Stimulated activated CD8-positive, alpha-beta memory T cell treated with anti-CD3 and anti-CD28 coated beads, Interleukin-7, amount 100 ng/mL, for 1 hour (primary cell): ENCODE data around the gene NUP107.
"Not testable (repeated sequence)": the region's sequence is repeated elsewhere in the genome, so short reads cannot be mapped to it uniquely, and the experiment has no call there.

Experiments used
- DNase-seq, 2 donors: peaks; one replicate each; pipeline ENCODE4 v3.0.0-alpha.2; 2020; ENCODE audit warnings: low read depth in 2 of 2

The NUP107 gene

DNA sequence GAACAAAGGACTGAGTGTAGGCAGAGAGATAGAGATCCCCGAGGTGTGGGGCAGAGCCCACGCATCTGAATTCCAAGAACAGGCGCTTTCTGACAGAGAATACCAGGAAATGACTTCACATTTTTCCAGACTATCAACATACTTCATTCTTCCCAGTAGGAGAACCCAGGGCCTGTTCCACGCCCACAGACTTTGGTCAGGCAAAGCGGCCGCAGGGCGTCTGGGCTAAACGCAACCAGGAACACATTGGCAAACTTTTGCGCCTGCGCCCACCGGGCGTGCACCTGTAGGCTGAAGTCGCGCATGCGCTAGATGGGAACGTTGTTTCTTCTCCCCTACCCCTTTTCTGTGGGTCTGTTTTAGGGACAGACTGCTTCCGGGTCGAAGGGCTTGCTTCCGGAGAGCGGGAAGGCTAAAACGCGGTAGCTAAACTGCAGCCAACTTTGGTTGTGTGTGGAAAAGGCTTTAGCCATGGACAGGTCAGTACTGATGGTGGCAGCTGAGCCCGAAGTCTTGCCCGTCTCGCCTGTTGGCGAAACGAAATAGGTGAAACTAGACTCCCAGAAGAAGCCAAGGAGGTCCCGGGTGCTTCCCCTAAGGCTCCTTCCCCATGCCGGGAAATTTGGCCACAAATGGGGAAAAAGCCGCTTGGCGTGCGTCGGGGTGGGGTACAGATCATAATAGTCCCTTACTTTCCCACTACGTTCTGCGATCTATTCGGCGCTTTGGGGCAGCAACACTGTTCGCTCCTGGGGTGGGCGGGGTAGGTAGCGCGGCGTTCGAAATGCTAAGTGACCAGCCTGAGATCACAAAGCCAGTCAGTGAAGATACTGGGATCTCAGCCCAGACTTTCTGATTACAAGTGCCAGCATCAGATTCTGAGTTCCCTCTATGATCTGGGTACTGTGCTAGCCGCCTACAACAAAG, at the start of gene NUP107:
NUP107 (plus strand) TSS at position 384 of the 927 bp plus-strand sequence; CDS start at position 472, 88 bp downstream.
- DNase-seq: peak; percentile 92 to 95

DNA sequence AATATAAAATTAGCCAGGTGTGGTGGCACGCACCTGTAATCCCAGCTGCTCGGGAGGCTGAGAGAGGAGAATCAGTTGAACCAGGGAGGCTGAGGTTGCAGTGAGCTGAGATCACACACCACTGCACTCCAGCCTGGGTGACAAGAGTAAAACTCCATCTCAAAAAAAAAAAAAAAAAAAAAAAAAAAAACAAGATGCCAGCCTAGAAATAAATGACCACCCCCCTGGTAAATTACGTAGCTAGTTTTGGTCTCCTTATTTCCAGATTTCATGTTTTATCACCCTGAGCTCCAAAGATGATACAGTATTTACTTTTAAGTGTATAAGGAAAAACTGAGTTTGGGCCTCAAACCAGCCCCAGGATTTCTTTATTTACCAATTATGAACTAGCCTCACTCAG, 49.3 kb upstream of the NUP107 start:
- DNase-seq: not testable (repeated sequence)

DNA sequence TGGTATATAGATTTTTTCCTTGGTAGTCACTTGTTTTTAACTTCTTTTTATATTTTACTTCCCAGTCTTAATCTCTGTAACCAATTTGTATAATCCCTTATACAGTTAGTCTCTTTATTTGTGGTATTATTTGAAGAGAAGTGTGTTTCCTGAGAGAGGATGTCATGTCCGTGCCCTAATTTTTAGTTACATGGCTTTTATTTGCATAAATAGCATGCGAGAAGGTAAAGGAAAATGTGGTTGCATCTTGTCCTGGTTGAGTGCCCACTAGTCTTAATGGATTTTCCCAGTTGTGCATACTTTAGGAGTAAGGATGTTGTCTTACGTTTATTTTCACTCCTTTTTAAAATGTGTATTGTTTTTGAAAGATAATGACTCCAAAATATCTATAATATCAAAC, 48.6 kb upstream of the NUP107 start:
- no peak for DNase-seq

DNA sequence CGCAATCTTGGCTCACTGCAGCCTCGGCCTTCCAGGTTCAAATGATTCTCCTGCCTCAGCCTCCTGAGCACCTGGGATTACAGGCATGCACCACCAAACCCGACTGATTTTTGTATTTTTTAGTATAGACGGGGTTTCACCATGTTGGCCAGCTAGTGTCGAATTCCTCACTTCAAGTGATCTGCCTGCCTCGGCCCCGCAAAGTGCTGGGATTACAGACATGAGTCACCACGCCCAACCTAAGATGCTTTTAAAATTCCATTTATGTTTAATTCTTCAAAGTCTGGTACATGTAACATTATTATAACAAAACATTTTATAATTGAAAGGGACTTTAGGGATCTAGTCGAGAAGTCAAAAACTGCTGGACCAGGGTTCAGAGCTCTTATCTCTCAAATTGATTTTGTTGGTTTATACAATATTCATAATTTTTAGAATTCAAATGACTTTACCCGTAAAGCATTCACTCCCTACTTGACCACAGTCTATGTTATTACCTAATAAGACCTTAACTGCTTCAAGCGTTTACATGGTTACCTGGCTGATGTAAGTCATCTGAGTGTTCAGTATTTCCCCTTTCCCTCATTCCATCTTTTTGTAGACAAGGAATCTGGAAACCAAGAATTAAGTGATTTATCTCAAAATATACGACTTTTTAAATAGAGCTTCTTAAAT, 47.9 kb upstream of the NUP107 start:
- no peak for DNase-seq

DNA sequence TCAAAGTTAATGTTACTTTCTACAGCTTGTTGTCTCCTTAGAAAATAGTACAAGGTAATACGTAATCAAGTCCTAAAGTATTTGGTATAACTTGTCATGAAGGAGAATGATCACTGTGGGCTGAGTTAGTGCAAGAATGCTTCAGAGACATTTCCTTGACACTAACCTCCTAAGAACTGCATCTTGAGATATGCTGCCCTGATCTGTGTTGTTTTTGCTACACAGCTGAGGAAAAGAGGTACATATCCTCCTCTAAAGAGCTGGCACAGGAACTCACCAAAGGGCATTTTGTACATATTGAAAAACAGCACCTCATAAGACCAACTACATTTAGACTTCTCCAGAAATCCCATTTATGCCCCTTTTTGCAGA, 47.4 kb upstream of the NUP107 start:
- DNase-seq: no peak

DNA sequence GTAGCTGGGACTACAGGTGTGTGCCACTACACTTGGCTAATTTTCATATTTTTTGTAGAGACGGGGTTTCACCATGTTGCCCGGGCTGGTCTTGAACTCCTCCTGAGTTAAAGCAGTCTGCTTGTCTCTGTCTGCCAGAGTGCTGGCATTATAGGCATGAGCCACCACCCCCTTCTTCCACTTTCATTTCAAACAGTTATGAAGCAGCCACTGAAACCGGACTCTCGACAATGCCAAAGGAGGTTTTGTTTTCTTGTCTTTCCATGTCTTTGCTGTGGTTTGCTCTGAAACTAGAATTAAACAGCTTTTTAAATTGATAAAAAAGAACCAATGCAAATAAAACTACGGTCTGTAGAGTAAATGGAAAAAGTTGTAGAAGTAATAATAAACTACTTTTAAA, 45.6 kb upstream of the NUP107 start:
- peak in 1 of 2 donors; percentile 7 for DNase-seq

DNA sequence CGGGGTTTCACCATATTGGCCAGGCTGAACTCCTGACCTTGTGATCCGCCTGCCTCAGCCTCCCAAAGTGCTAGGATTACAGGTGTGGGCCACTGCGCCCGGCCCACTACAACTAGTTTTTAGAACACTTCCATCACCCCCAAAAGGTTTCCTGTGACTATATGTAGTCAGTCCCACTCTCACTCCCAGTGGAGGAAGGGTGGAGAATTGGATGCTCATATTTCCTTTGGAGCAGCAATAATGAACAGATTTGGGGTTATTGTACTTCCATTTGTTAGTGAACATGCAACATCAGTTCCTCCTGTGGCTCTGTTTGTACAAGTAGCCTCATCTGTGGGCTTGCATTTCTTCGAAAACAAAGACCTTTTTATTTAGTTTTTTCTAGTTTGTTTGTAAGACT, 40.3 kb upstream of the NUP107 start:
- no peak for DNase-seq

DNA sequence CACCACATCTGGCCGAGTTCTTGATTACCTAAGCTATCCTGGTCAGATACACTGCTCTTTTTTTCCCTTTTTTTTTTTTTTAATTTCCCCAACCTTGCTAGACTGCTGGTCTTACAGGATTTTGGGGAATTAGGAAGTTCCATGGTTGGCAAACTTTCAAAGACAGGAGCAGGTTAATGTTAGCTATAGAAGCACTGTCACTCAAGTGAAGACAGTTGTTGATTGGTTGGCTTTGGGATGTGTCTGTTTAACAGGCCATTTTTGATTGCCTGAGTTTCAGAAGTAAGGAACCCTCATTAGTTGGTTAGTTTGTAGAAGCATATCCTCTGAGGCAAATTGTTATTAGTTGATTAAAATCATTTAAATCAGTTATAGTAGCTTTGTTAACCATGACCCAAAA, 39.3 kb upstream of the NUP107 start:
- no peak for DNase-seq

DNA sequence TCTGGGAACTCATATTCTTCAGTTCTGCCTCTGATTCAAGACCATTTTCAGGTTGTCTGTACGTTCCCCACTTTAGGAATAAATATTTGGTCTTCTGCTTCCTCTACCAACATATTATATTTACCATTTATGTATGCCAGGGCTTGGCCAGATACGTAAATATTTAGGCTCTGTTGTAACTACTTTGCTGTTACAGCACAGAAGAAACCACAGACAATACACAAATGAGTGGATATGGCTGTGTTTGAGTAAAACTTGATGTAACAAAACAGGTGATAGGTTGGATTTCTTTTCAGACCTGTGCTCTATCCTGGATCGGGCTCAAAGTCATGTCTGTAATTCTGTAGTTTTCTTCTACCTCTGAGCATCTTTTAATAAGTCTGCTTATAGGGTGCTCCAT, 38.6 kb upstream of the NUP107 start:
- DNase-seq: no peak

DNA sequence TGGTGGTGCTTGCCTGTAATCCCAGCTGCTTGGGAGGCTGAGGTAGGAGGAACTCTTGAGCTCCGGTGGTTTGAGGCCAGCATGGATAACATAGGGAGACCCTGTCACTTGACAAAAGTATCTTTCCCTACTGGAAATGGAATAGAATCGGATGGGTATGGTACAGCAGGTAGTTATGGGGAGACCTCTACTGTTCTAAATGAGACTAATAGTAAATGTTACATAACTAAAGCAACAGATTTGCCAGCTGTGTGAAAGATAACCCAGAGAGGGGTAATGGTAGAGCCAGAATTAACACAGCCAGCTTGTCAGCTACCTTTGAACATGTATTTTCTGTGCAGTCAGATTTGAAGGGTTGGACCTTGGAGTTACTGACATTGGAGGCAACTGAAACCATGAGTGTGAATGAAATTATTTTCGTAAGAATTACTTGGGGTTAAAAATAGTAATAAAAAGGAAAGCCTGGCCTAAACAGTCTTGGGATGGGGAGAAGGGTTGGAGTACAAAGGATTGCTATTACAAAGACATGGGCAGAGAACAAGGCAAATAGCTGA, 21.7 kb upstream of the NUP107 start:
- DNase-seq: no peak

DNA sequence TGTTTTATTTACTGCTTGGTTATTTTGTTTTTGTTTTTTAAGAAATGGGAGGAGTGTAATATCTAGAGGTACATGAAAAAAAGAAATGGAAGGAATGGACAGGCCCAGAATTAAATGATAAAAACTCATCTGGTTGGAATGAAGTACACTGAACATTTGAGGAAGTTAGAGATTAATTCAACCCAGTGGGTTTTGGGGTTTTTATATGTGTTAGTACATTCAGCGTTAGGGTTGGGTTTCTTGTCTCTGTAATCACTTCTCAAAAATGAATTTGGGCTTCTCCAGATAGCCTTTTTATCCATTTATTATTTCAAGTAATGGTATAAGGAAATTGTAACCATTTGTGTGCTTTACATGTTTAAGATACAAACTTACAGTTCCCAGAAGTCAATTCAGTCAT, 19.5 kb upstream of the NUP107 start:
- no peak for DNase-seq

DNA sequence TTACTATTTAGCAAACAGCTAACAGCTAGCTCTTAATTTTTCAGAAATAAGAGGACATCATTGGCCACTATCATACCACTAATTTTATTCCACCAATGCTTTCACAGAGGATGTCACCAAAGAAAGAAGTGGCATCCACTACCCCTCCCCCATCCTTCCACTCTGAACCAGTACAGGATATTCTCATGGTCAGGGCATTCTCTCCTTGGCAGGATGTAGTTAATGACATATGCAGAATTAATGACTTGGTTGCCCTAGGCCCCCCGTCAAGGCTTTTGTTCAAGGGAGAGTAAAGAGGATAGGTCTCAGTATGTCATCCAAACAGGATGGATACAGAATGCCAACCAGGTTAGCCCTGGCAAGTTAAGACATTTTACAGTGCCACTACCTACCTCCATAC, 18.9 kb upstream of the NUP107 start:
- no peak for DNase-seq

DNA sequence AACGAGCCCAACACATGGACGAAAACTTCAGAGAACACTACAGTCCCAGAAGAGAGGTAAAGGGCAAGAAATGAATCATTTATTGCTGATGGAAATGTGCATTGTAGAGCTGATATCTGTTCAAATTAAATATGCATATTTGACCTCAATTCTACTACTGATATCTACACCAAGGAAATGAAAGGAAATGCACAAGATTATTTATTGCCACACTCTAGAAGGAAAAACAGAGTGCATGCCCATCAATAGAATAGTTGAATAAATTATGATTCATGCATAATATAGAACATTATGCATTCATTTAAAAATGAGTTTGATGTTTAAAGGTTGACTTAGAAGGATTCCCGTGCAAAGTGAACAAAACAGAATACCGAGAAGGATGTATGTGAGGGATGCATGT, 15.6 kb upstream of the NUP107 start:
- no peak for DNase-seq

DNA sequence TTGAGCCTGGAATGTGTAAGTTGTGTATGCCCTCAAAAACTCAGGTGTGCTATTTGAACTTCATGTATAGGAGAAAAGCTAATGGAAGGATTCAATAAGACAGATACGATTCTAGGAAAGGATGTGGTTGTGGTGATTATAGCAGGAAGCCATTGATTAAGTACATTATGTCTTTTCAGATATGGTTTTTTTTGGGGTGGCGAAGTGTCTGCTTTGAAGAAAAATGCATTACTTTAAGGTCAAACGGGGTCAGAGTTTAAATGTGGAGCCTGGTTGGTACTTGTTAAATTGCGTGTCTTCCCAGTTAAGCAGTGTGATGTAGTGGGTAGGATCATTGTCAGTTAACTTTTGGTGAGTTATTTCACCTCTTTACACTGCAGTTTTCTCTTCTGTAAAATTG, 13.0 kb upstream of the NUP107 start:
- no peak for DNase-seq

DNA sequence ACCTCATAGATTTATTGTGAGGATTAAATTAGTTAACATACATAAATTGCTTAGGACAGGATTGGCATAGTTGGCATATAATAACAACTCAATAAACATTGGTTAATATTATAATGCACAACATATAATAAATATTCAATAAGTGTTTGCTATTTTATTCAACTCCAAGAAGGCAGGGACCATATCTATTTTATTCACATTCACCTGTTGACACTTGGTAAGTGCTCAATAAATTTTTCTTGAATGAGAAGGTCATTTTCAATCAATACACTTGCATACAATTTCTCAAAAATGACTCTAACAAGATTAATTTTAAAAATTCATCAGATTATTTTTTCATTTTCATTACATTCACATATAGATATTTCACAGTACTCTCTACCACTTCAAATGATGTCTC, 12.4 kb upstream of the NUP107 start:
- DNase-seq: no peak

DNA sequence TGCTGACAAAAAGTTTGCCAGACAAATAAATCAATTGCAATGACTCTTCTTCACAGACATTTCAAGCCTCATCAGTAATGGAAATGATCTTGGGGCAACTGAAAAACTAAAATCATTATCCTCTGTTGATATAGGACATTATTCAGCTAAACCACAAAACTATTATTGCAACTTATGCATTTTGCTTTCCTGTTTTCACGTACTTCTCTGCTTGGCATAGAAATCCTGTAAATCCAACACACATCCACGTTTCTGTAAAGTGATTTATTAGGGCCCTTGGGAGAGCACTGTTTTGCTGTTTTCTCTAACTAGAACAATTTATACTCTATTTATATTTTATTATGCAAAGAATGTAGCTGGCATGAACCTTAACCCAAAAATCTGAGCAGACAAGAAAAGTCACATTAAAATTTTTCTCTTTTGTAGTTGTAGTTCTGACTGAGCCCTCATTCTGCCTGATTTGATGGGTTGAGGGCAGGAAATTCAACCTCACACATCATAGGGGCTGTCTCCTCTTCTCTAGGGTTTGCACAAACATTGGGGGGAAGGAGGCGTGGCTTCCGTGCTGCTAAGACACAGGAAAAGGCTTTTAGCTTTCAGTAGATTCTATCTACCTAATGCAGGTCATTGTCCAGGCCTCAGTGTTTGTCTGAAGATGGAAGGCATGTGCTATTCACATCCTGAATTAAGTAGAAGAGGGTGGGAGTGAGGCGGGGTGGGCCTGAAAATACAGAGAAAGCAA, 11.5 kb upstream of the NUP107 start:
- DNase-seq: peak; percentile 42 to 43

DNA sequence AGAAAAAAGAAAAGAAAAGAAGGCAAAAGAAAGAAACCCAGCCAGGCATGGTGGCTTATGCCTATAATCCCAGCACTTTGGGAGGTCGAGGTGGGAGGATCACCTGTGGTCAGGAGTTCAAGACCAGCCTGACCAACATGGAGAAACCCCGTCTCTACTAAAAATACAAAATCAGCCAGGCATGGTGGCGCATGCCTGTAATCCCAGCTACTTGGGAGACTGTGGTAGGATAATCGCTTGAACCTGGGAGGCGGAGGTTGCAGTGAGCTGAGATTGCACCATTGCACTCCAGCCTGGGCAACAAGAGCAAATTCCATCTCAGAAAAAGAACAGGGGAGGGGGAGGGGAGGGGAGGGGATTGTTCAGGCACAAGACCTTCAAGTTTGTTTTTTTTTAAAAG, 9.9 kb upstream of the NUP107 start:
- not testable (repeated sequence) for DNase-seq

DNA sequence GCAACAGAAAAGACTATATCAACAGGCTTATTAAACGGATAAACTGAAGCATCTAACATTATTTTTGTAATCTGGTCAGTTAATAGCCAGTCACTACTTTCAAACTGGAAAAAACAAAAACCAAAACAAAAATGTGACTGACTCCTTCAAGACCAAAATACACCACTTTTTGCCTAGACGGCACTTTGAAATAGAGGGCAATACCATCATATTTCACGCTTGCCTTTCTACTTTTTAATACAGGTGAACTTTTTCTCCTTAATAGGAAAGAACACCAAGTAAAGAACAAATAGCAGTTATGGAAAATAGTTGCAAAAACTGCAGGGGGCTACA, 550 bp upstream of the NUP107 start:
- no peak for DNase-seq

DNA sequence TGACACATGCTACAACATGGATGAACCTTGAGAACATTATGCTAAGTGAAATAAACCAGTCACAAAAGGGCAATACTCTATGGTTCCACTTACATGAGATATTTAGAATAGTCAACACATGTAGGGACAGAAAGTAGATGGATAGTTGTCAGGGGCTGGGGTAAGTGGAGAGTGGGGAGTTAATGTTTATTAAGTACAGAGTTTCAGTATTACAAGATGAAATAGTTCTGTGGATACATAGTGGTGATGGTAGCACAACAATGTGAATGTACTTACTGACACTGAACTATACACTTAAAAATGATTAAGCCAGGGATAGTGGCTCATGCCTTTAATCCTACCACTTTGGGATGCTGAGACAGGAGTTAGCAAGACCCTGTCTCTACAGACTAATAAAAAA, 8.7 kb downstream of the NUP107 start:
- DNase-seq: no peak

DNA sequence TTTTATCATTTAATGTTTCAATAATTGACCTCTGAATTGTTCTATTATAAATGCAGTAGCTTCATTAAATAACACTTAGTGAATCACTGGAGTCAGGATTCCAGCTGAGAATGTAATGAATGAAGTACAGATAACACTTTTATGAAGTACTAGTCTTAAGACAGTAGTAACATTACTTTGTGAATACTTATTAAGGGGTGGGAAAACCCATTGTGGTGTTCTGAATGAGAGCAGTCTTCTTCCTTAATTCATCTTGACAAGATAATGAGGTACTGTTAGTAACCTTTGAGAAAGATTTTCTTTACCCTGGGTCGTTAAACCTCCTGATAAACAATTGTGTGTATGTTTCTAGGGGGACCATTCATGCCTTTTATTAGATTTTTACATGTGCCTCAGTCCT, 12.7 kb downstream of the NUP107 start:
- no peak for DNase-seq

DNA sequence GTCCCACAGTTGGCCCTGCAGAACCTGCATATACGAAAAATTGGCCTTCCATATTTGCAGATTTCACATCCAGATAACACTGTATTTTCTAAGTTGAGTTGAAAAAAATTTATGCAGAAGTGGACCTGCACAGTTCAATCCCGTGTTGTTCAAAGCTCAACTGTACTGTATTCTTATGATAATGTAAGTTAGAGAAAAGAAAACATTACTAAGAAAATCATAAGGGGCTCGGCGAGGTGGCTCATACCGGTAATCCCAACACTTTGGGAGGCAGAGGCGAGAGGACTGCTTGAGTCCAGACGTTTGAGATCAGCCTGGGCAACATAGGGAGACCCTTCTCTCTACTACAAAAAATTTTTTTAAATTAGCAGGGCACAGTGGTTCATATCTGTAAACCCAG, 41.0 kb downstream of the NUP107 start:
- DNase-seq: no peak

DNA sequence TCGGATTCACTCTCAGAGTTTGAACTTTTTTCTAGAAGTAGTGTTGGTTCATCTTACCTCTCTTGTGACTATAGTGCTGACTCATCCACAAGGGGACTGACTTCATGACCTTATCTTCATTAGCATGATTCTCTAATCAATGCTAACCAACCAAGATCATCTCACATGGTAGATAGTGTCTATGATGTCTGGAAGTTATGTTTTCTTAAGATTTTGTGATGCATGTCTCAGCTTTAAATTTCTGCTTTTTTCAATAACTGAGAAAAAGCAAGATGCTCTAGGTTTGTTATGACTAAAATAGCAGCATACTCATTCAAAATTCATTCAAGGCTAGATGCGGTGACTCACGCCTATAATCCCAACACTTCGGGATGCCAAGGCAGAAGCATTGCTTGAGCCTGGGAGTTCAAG, 46.9 kb downstream of the NUP107 start:
- DNase-seq: no peak
